ENCODE measurements around the gene LRMDA. TPM values are rescaled to one million over a fixed set of nuclear protein-coding genes. Genes with fewer than 3 reads are reported as not detected.

LRMDA gene
- total RNA-seq, 1 donor from 2014 or later: 5.2 TPM

GRCh38 chr10:75681334-75681733 is 249.9 kb downstream of the LRMDA start:
- no peaks in the 10 kb centered on the region for H4K20me1 ChIP-seq (ENCODE audit: low read depth)
- H3K79me2 ChIP-seq (ENCODE audit: low read depth): no peaks in the 10 kb centered on the region
- H3K36me3 ChIP-seq: no peaks in the 10 kb centered on the region
- H3K9me3 Mint-ChIP-seq: no peaks in the 10 kb centered on the region
- H3K4me3 Mint-ChIP-seq: no peak overlapping the region
- no peaks in the 10 kb centered on the region for H3K27me3 ChIP-seq
- no peak overlapping the region for H3K9ac ChIP-seq
- TF ChIP-seq EZH2 (IDR thresholded peaks at IDR 0.05): no peak
- TF ChIP-seq CTCF (IDR thresholded peaks at IDR 0.05): no peak
- TF ChIP-seq EZH2phosphoT487 (IDR thresholded peaks at IDR 0.05): no peak
- H3F3A ChIP-seq (ENCODE audit: low read depth): no peaks in the 10 kb centered on the region
- H3K36me3 Mint-ChIP-seq: no peaks in the 10 kb centered on the region
- no peaks in the 10 kb centered on the region for H3K27me3 Mint-ChIP-seq (ENCODE audit: insufficient read depth, low read depth)
- no peak overlapping the region for H3K4me3 ChIP-seq
- H3K27ac Mint-ChIP-seq: no peak overlapping the region
- no peaks in the 10 kb centered on the region for H3K9me3 ChIP-seq (ENCODE audit: low read depth)
- H3K27ac ChIP-seq: no peak overlapping the region
- H3K4me2 ChIP-seq: no peak overlapping the region
- no peak for DNase-seq (ENCODE audit: low spot score)
- H3K4me1 Mint-ChIP-seq: no peaks in the 10 kb centered on the region
- H3K4me1 ChIP-seq: no peaks in the 10 kb centered on the region
- no peak overlapping the region for H2AFZ ChIP-seq (replicated peaks)

- Mint-ChIP-seq H3K27me3 (ENCODE audit: insufficient read depth, low read depth) (no peaks in the 10 kb centered on the region), H3K4me1 (no peaks in the 10 kb centered on the region), H3K9me3 (peaks cover 10% of the 10 kb centered on the region), H3K27ac (no peak overlapping the region), H3K36me3 (no peaks in the 10 kb centered on the region), H3K4me3 (no peak overlapping the region)
- no peak overlapping the region for H3K9ac ChIP-seq
- no peaks in the 10 kb centered on the region for H3K36me3 ChIP-seq
- H3K27ac ChIP-seq: no peak overlapping the region
- no peak overlapping the region for H2AFZ ChIP-seq (replicated peaks)
- H3K4me2 ChIP-seq: no peak overlapping the region
- H3K27me3 ChIP-seq: no peaks in the 10 kb centered on the region
- TF ChIP-seq EZH2phosphoT487 (IDR thresholded peaks at IDR 0.05): no peak
- no peak for TF ChIP-seq EZH2 (IDR thresholded peaks at IDR 0.05)
- TF ChIP-seq CTCF (IDR thresholded peaks at IDR 0.05): no peak
- no peaks in the 10 kb centered on the region for H3F3A ChIP-seq (ENCODE audit: low read depth)
- no peaks in the 10 kb centered on the region for H3K4me1 ChIP-seq
- DNase-seq (ENCODE audit: low spot score): no peak
- no peaks in the 10 kb centered on the region for H4K20me1 ChIP-seq (ENCODE audit: low read depth)
- H3K9me3 ChIP-seq (ENCODE audit: low read depth): no peaks in the 10 kb centered on the region
- no peaks in the 10 kb centered on the region for H3K79me2 ChIP-seq (ENCODE audit: low read depth)
- H3K4me3 ChIP-seq: no peak overlapping the region
Measured at GRCh38 chr10:75682649-75683557, 251.5 kb downstream of the LRMDA start.

GRCh38 chr10:75685187-75685586 is 253.8 kb downstream of the LRMDA start:
- Histone ChIP-seq H3K9me3 (ENCODE audit: low read depth) (no peaks in the 10 kb centered on the region), H3K9ac (no peak overlapping the region), H3K79me2 (ENCODE audit: low read depth) (no peaks in the 10 kb centered on the region), H3K4me2 (no peak overlapping the region), H3F3A (ENCODE audit: low read depth) (no peaks in the 10 kb centered on the region), H3K4me3 (no peak overlapping the region), H2AFZ (replicated peaks) (no peak overlapping the region), H3K27me3 (no peaks in the 10 kb centered on the region), H3K27ac (no peak overlapping the region), H3K4me1 (no peaks in the 10 kb centered on the region), H4K20me1 (ENCODE audit: low read depth) (no peaks in the 10 kb centered on the region), H3K36me3 (no peaks in the 10 kb centered on the region)
- Mint-ChIP-seq H3K27me3 (ENCODE audit: insufficient read depth, low read depth) (no peaks in the 10 kb centered on the region), H3K36me3 (no peaks in the 10 kb centered on the region), H3K27ac (no peak overlapping the region), H3K9me3 (peaks cover 16% of the 10 kb centered on the region), H3K4me3 (no peak overlapping the region), H3K4me1 (no peaks in the 10 kb centered on the region)
- no peak for DNase-seq (ENCODE audit: low spot score)
- TF ChIP-seq EZH2phosphoT487 (IDR thresholded peaks at IDR 0.05): no peak
- no peak for TF ChIP-seq EZH2 (IDR thresholded peaks at IDR 0.05)
- no peak for TF ChIP-seq CTCF (IDR thresholded peaks at IDR 0.05)

Data from neural progenitor cell (in vitro differentiated cells).